ENCODE measurements around the gene ZIK1. TPM values are rescaled to one million over a fixed set of nuclear protein-coding genes. Genes with fewer than 3 reads are reported as not detected.

Gene ZIK1
- total and polyA plus RNA-seq, 4 donors, result 1.0 to 13.8 (median 3.5) TPM

DNA sequence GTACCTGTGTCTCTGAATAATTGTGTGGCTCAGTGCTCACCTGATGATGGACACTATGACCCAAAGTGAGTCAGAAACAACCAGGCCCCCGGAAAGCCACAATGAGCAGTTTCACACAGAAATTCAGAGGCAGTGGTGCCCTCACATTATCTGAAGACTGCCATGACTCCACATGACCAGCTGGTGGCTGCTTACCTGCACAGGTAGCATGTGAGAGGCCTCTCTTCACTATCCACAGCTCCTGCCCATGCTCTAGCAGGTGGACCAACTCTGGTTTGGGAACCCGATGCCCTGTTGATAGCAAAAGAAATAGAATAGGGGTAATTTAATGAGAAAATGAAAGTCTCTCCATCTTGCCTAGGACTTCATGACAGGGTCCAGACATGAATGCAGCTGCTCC, 31.5 kb upstream of the ZIK1 start:
- no peak overlapping the region for H3K9ac ChIP-seq (ENCODE audit: insufficient read depth in 1 of 2, low read length in 2 of 2)
- H3K36me3 ChIP-seq (ENCODE audit: control insufficient read depth in 4 of 4, insufficient read depth in 4 of 4, low read length in 4 of 4), result peaks cover 54 to 87% (median 73%) of the 10 kb centered on the region in 4 donors
- H3K27me3 ChIP-seq (ENCODE audit: control insufficient read depth in 3 of 3, insufficient read depth in 3 of 3, low read length in 2 of 3), result no peaks in the 10 kb centered on the region
- H3K4me3 ChIP-seq, result no peak overlapping the region
- ATAC-seq (ENCODE audit: insufficient read depth, low FRiP score), result no peak
- no peak overlapping the region for H3K27ac ChIP-seq (ENCODE audit: low read depth in 1 of 2, low read length in 1 of 2)
- no peaks in the 10 kb centered on the region for H3K4me1 ChIP-seq (ENCODE audit: control insufficient read depth in 5 of 5, insufficient read depth in 5 of 5, low read length in 5 of 5)
- 98 to 99% methylated on average over 2 of the region's 2 CpGs for WGBS, 2 donors
- no peak for DNase-seq
- peaks cover 0 to 50% (median 29%) of the 10 kb centered on the region in 4 donors for H3K9me3 ChIP-seq (ENCODE audit: control insufficient read depth in 4 of 4, insufficient read depth in 3 of 4, low read length in 3 of 4)
- TF ChIP-seq CTCF (IDR thresholded peaks at IDR 0.05; ENCODE audit: control extremely low read depth, extremely low read depth), result no peak

DNA sequence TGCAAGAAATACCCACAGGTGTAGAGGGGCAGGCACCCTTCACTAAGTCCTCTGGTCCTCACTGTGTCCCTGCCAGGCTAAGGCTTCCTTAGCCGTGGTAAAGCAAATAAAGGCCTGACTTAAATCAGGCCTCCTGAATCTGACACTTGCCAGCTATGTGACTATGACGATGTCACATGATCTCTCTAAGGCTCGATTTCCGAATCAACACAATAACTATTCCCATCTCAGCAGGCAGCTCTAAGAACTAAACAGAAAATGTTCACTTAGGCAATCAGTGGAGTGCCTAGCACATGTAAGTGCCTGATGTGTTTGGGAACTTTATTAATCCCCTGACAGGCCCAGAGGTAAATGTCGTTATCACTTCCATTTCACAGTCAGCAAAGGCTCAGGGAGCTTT, 26.3 kb upstream of the ZIK1 start:
- no peak for TF ChIP-seq CTCF (IDR thresholded peaks at IDR 0.05; ENCODE audit: control extremely low read depth, extremely low read depth)
- Histone ChIP-seq H3K27ac (ENCODE audit: low read depth in 1 of 2, low read length in 1 of 2) (no peak overlapping the region), H3K27me3 (ENCODE audit: control insufficient read depth in 3 of 3, insufficient read depth in 3 of 3, low read length in 2 of 3) (no peaks in the 10 kb centered on the region), H3K4me1 (ENCODE audit: control insufficient read depth in 5 of 5, insufficient read depth in 5 of 5, low read length in 5 of 5) (peaks cover 5 to 14% (median 12%) of the 10 kb centered on the region in 5 donors), H3K9ac (ENCODE audit: insufficient read depth in 1 of 2, low read length in 2 of 2) (no peak overlapping the region), H3K9me3 (ENCODE audit: control insufficient read depth in 4 of 4, insufficient read depth in 3 of 4, low read length in 3 of 4) (peaks cover 0 to 29% (median 5%) of the 10 kb centered on the region in 4 donors), H3K36me3 (ENCODE audit: control insufficient read depth in 4 of 4, insufficient read depth in 4 of 4, low read length in 4 of 4) (peaks cover 24 to 37% (median 31%) of the 10 kb centered on the region in 4 donors), H3K4me3 (no peak overlapping the region)
- DNase-seq (no peak), ATAC-seq (ENCODE audit: insufficient read depth, low FRiP score) (no peak)
- 78 to 91% methylated on average over 5 of the region's 5 CpGs for WGBS, 2 donors

DNA sequence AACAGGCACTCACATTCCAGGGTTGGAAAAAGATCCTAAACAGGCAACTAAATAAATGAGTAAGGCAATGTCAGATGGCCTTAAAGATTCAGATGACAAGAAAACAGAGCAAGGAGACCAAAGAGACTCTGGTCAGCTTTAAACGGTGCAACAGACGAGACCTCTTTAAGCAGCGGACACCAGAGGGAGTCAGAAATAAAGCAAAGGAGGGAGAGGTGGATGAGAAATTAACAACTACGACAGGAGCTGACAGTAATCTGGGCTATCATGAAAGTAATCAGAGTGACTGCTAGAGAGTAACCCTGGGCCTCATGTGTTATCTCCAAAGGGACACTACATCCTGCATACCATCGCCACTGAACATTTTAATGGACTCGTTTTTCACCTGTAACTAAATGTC, 25.4 kb upstream of the ZIK1 start:
- H3K27ac ChIP-seq (ENCODE audit: low read depth in 1 of 2, low read length in 1 of 2), result peak overlapping the region in 1 of 2 donors; percentile 67
- peak overlapping the region in 1 of 2 donors; percentile 83 for H3K9ac ChIP-seq (ENCODE audit: insufficient read depth in 1 of 2, low read length in 2 of 2)
- ATAC-seq (ENCODE audit: insufficient read depth, low FRiP score), result no peak
- 37 to 44% methylated on average over 6 of the region's 6 CpGs for WGBS, 2 donors
- H3K36me3 ChIP-seq (ENCODE audit: control insufficient read depth in 4 of 4, insufficient read depth in 4 of 4, low read length in 4 of 4), result peaks cover 16 to 29% (median 24%) of the 10 kb centered on the region in 4 donors
- H3K9me3 ChIP-seq (ENCODE audit: control insufficient read depth in 4 of 4, insufficient read depth in 3 of 4, low read length in 3 of 4), result peaks cover 0 to 24% (median 6%) of the 10 kb centered on the region in 4 donors
- no peak for TF ChIP-seq CTCF (IDR thresholded peaks at IDR 0.05; ENCODE audit: control extremely low read depth, extremely low read depth)
- peaks cover 5 to 14% (median 12%) of the 10 kb centered on the region in 5 donors for H3K4me1 ChIP-seq (ENCODE audit: control insufficient read depth in 5 of 5, insufficient read depth in 5 of 5, low read length in 5 of 5)
- H3K4me3 ChIP-seq, result no peak overlapping the region
- DNase-seq, result no peak
- H3K27me3 ChIP-seq (ENCODE audit: control insufficient read depth in 3 of 3, insufficient read depth in 3 of 3, low read length in 2 of 3), result no peaks in the 10 kb centered on the region

GRCh38 chr19:57559008-57559403, 24.9 kb upstream of the ZIK1 start:
- no peak for ATAC-seq (ENCODE audit: insufficient read depth, low FRiP score)
- H3K4me3 ChIP-seq, result peak overlapping the region; percentile 98

More at GRCh38 chr19:57559008-57559403, 24.9 kb upstream of the ZIK1 start:
- peaks cover 0 to 22% (median 9%) of the 10 kb centered on the region in 4 donors for H3K9me3 ChIP-seq (ENCODE audit: control insufficient read depth in 4 of 4, insufficient read depth in 3 of 4, low read length in 3 of 4)
- H3K27ac ChIP-seq (ENCODE audit: low read depth in 1 of 2, low read length in 1 of 2), result peak overlapping the region; percentile 59 to 67
- no peaks in the 10 kb centered on the region for H3K27me3 ChIP-seq (ENCODE audit: control insufficient read depth in 3 of 3, insufficient read depth in 3 of 3, low read length in 2 of 3)
- peaks cover 5 to 14% (median 12%) of the 10 kb centered on the region in 5 donors for H3K4me1 ChIP-seq (ENCODE audit: control insufficient read depth in 5 of 5, insufficient read depth in 5 of 5, low read length in 5 of 5)
- TF ChIP-seq CTCF (IDR thresholded peaks at IDR 0.05; ENCODE audit: control extremely low read depth, extremely low read depth), result no peak
- peak overlapping the region; percentile 59 to 83 for H3K9ac ChIP-seq (ENCODE audit: insufficient read depth in 1 of 2, low read length in 2 of 2)
- H3K36me3 ChIP-seq (ENCODE audit: control insufficient read depth in 4 of 4, insufficient read depth in 4 of 4, low read length in 4 of 4), result peaks cover 12 to 24% (median 20%) of the 10 kb centered on the region in 4 donors
- DNase-seq, result peak; percentile 16 to 24 (median 20)
- WGBS, 2 donors, result 0 to 1% methylated on average over 22 of the region's 22 CpGs

All from lung (tissue), 12 donors.